Hepatocyte (in vitro differentiated cells): Measurements from ENCODE around the gene PLBD2. TPM values are rescaled to one million over a fixed set of nuclear protein-coding genes. Genes with fewer than 3 reads are reported as not detected.
A peak's percentile ranks its signal among the peaks of the same experiment; 100 is the strongest.

ENCODE experiments used
- DNase-seq: peaks from one replicate; pipeline ENCODE4 v3.0.0-alpha.2; 2016; ENCODE audit warnings: low spot score
- H2AFZ ChIP-seq: fragments of 200-600 bp; sonication (generic); 2 replicates; pipeline ENCODE4 v1.6.0; 2016; ENCODE audit warnings: antibody characterized with exemption, mild to moderate bottlenecking
- H3K27ac ChIP-seq: fragments of 200-600 bp; sonication (generic); 2 replicates; pipeline ENCODE4 v1.5.1; 2016; ENCODE audit warnings: mild to moderate bottlenecking
- H3K27me3 ChIP-seq: fragments of 200-600 bp; sonication (generic); 2 replicates; pipeline ENCODE4 v1.6.1; 2016
- H3K36me3 ChIP-seq: fragments of 200-600 bp; sonication (generic); replicated peaks from 2 replicates; pipeline ENCODE4 v1.5.1; 2016; ENCODE audit warnings: low read depth; ENCODE audit not compliant: insufficient read depth
- H3K4me1 ChIP-seq: fragments of 200-600 bp; sonication (generic); 2 replicates; pipeline ENCODE4 v1.5.1; 2016; ENCODE audit warnings: mild to moderate bottlenecking, moderate library complexity; ENCODE audit not compliant: insufficient read depth
- H3K4me2 ChIP-seq: fragments of 200-600 bp; sonication (generic); 2 replicates; pipeline ENCODE4 v1.6.0; 2016
- H3K4me3 ChIP-seq: fragments of 200-600 bp; sonication (generic); 2 replicates; pipeline ENCODE4 v1.5.1; 2016; ENCODE audit warnings: mild to moderate bottlenecking
- H3K79me2 ChIP-seq: fragments of 200-600 bp; sonication (generic); 2 replicates; pipeline ENCODE4 v1.6.0; 2017; ENCODE audit warnings: mild to moderate bottlenecking
- H3K9me2 ChIP-seq: fragments of 200-600 bp; sonication (generic); replicated peaks from 2 replicates; pipeline ENCODE4 v1.6.0; 2017; ENCODE audit warnings: mild to moderate bottlenecking; ENCODE audit not compliant: insufficient read depth
- H3K9me3 ChIP-seq: fragments of 200-600 bp; sonication (generic); 2 replicates; pipeline ENCODE4 v1.5.1; 2016; ENCODE audit warnings: low read depth, mild to moderate bottlenecking
- H4K20me1 ChIP-seq: fragments of 200-600 bp; sonication (generic); 2 replicates; pipeline ENCODE4 v1.6.0; 2016; ENCODE audit warnings: mild to moderate bottlenecking; ENCODE audit not compliant: insufficient read depth, poor library complexity, severe bottlenecking
- EZH2 ChIP-seq: fragments of 200-600 bp; sonication (generic); IDR thresholded peaks from 2 replicates; pipeline ENCODE4 v1.6.1; 2016; ENCODE audit warnings: antibody characterized with exemption, mild to moderate bottlenecking, borderline replicate concordance
- EZH2phosphoT487 ChIP-seq: fragments of 200-600 bp; sonication (generic); IDR thresholded peaks from one replicate; pipeline ENCODE4 v1.6.1; 2018; ENCODE audit warnings: antibody characterized with exemption, mild to moderate bottlenecking, low read depth, moderate library complexity; ENCODE audit not compliant: unreplicated experiment, severe bottlenecking
- WGBS: methylation state at CpG from one replicate; pipeline ENCODE4 v1.1.6; 2016; ENCODE audit warnings: low lambda C conversion rate; ENCODE audit errors: missing lambda C conversion rate; 5-methylcytosine and 5-hydroxymethylcytosine counted together
- polyA plus RNA-seq: library from polyadenylated mRNA; unstranded; fragments of >200 nt; fragmentation: Nextera tagmentation; extraction: Ambion mirVana; gene quantifications from 2 replicates; pipeline ENCODE4 v1.2.1, GENCODE V29; 2016
- total RNA-seq: library from RNA; depleted of rRNA; stranded (reverse); fragments of >200 nt; gene quantifications from 2 replicates; pipeline ENCODE4 v1.2.3, GENCODE V29; 2014
- TF ChIP-seq, protein P1 (sequence below): fragments of 200-600 bp; sonication (generic); IDR thresholded peaks from 2 replicates; pipeline ENCODE4 v1.5.1; 2016; ENCODE audit warnings: antibody characterized with exemption, mild to moderate bottlenecking; ENCODE audit not compliant: poor library complexity

The PLBD2 gene
- total RNA-seq (19.1 and 32.5 TPM in 2 replicates), polyA plus RNA-seq (40.5 and 47.6 TPM in 2 replicates)

- peak within 1 kb of the TSS; percentile 52 for H3K27ac ChIP-seq
- H3K4me3 ChIP-seq, result peak within 1 kb of the TSS; percentile 99
- H3K79me2 ChIP-seq, result peaks cover 9% of the 10 kb centered on the region
- H3K27me3 ChIP-seq, result no peaks in the 10 kb centered on the region
- H3K9me3 ChIP-seq, result no peaks in the 10 kb centered on the region
- WGBS, result under 1% methylated on average over 49 of the region's 67 CpGs
- no peaks in the 10 kb centered on the region for H3K9me2 ChIP-seq
- peak; percentile 98 for DNase-seq
- peak within 1 kb of the TSS; percentile 95 for H3K4me2 ChIP-seq
- no peaks in the 10 kb centered on the region for H3K36me3 ChIP-seq
- TF ChIP-seq, protein P1, sequence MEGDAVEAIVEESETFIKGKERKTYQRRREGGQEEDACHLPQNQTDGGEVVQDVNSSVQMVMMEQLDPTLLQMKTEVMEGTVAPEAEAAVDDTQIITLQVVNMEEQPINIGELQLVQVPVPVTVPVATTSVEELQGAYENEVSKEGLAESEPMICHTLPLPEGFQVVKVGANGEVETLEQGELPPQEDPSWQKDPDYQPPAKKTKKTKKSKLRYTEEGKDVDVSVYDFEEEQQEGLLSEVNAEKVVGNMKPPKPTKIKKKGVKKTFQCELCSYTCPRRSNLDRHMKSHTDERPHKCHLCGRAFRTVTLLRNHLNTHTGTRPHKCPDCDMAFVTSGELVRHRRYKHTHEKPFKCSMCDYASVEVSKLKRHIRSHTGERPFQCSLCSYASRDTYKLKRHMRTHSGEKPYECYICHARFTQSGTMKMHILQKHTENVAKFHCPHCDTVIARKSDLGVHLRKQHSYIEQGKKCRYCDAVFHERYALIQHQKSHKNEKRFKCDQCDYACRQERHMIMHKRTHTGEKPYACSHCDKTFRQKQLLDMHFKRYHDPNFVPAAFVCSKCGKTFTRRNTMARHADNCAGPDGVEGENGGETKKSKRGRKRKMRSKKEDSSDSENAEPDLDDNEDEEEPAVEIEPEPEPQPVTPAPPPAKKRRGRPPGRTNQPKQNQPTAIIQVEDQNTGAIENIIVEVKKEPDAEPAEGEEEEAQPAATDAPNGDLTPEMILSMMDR, result no peak
- H2AFZ ChIP-seq, result peak within 1 kb of the TSS; percentile 85
- H4K20me1 ChIP-seq, result peaks cover 13% of the 10 kb centered on the region
- H3K4me1 ChIP-seq, result peaks cover 11% of the 10 kb centered on the region
Observed at GRCh38 chr12:113358381-113359132, at the start of gene PLBD2. Gene PLBD2, plus strand, starts transcription at chr12:113358587. Its CDS starts 14 bp downstream, at chr12:113358601.

- H3K79me2 ChIP-seq, result no peaks in the 10 kb centered on the region
Observed at GRCh38 chr12:113310489-113310888, 47.9 kb upstream of the PLBD2 start.

DNA sequence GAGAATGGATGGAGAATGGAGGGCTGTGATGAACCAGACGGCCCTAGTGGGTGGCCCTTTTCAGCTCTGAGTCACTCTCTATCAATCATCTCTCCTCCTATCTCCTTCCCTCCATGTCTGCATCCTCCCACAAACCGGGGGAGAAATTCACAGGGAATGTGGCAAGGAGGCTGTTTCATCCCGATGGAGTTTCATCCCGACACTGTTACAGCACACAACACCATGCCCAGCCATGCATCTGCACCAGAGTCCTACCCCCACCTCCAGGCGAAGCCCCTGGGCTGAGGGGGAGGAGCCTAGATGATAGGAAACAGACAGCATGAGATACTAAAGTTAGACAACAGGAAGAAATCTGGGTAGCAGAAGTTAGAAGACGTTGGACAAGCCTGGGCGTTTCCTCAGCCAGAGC is 44.3 kb upstream of the PLBD2 start:
- no peak overlapping the region for H3K4me2 ChIP-seq
- no peak overlapping the region for H3K27ac ChIP-seq
- H3K36me3 ChIP-seq, result no peaks in the 10 kb centered on the region
- no peaks in the 10 kb centered on the region for H3K9me2 ChIP-seq
- no peaks in the 10 kb centered on the region for H4K20me1 ChIP-seq
- no peaks in the 10 kb centered on the region for H3K4me1 ChIP-seq
- no peak overlapping the region for H3K4me3 ChIP-seq
- H3K27me3 ChIP-seq, result no peaks in the 10 kb centered on the region
- no peak overlapping the region for H2AFZ ChIP-seq
- no peak for TF ChIP-seq EZH2
- TF ChIP-seq, protein P1, result no peak
- TF ChIP-seq EZH2phosphoT487, result no peak
- 64% methylated on average over 7 of the region's 7 CpGs for WGBS
- H3K79me2 ChIP-seq, result no peaks in the 10 kb centered on the region
- no peak for DNase-seq
- H3K9me3 ChIP-seq, result no peaks in the 10 kb centered on the region

More at GRCh38 chr12:113310489-113310888, 47.9 kb upstream of the PLBD2 start:
- no peaks in the 10 kb centered on the region for H3K4me1 ChIP-seq
- WGBS, result 100% methylated on average over 1 of the region's 1 CpG
- no peak overlapping the region for H2AFZ ChIP-seq
- no peak for DNase-seq
- no peaks in the 10 kb centered on the region for H3K27me3 ChIP-seq
- no peak overlapping the region for H3K4me3 ChIP-seq
- TF ChIP-seq EZH2phosphoT487 (no peak), EZH2 (no peak)
- TF ChIP-seq, protein P1, result no peak
- no peaks in the 10 kb centered on the region for H3K36me3 ChIP-seq
- H3K4me2 ChIP-seq, result no peak overlapping the region
- no peaks in the 10 kb centered on the region for H3K9me3 ChIP-seq
- no peaks in the 10 kb centered on the region for H3K9me2 ChIP-seq
- no peak overlapping the region for H3K27ac ChIP-seq
- no peaks in the 10 kb centered on the region for H4K20me1 ChIP-seq
